ENCODE measurements around the gene PIP4K2B.
"Not testable (repeated sequence)": the region's sequence is repeated elsewhere in the genome, so short reads cannot be mapped to it uniquely, and the experiment has no call there.

The PIP4K2B gene

DNA sequence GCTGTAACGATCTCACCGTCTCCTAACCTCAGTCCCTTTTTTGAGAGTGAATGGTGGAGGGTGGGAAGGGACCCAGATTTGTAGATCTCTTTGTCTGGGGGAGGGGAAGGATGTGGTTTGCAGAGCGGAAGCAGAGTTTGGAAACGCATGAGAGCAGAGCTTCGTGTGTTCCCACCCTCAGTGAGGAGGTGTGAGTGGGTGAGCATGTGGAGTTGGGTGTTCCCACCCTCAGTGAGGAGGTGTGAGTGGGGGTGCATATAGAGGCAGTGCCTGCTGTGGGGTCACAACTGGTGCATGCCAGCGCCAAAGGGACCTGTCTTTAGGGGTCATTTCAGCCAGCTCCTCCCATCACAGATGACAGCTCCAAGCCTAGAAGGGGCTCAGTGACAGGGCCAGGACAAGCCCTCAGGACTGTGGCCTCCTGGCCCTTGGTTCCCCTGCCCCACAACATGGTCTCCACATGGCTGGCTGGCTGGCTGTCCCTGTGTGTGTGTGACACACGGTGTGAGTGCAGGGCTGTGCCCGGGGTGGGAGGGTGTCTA, 71.0 kb downstream of the PIP4K2B start:
- Histone ChIP-seq H3K79me2 (ENCODE audit: control insufficient read depth, insufficient read depth, low read length, unreplicated experiment) (peaks cover 18% of the 10 kb centered on the region), H3K4me1 (ENCODE audit: control insufficient read depth, insufficient read depth, low read length, unreplicated experiment) (peaks cover 19% of the 10 kb centered on the region), H3K27ac (ENCODE audit: low read depth, low read length) (no peak overlapping the region), H3K27me3 (ENCODE audit: insufficient read depth, low read length) (no peaks in the 10 kb centered on the region), H2AFZ (ENCODE audit: low read length, unreplicated experiment) (no peak overlapping the region), H3K4me3 (ENCODE audit: low read depth, low read length) (no peak overlapping the region), H3K36me3 (ENCODE audit: insufficient read depth, low read length) (no peaks in the 10 kb centered on the region)

GRCh38 chr17:38727736-38728135, 71.6 kb downstream of the PIP4K2B start:
- no peak overlapping the region for H3K4me3 ChIP-seq (ENCODE audit: low read depth, low read length)
- peaks cover 19% of the 10 kb centered on the region for H3K4me1 ChIP-seq (ENCODE audit: control insufficient read depth, insufficient read depth, low read length, unreplicated experiment)
- no peak overlapping the region for H3K27ac ChIP-seq (ENCODE audit: low read depth, low read length)
- no peak overlapping the region for H2AFZ ChIP-seq (ENCODE audit: low read length, unreplicated experiment)
- H3K79me2 ChIP-seq (ENCODE audit: control insufficient read depth, insufficient read depth, low read length, unreplicated experiment) = peaks cover 18% of the 10 kb centered on the region
- H3K27me3 ChIP-seq (ENCODE audit: insufficient read depth, low read length) = no peaks in the 10 kb centered on the region
- no peaks in the 10 kb centered on the region for H3K36me3 ChIP-seq (ENCODE audit: insufficient read depth, low read length)

- not testable (repeated sequence) for H3K79me2 ChIP-seq (ENCODE audit: control insufficient read depth, insufficient read depth, low read length, unreplicated experiment); H3K4me1 ChIP-seq (ENCODE audit: control insufficient read depth, insufficient read depth, low read length, unreplicated experiment); H3K36me3 ChIP-seq (ENCODE audit: insufficient read depth, low read length); H3K27ac ChIP-seq (ENCODE audit: low read depth, low read length); H2AFZ ChIP-seq (ENCODE audit: low read length, unreplicated experiment); H3K4me3 ChIP-seq (ENCODE audit: low read depth, low read length); H3K27me3 ChIP-seq (ENCODE audit: insufficient read depth, low read length)
Measured at GRCh38 chr17:38726145-38726544, 73.2 kb downstream of the PIP4K2B start.

GRCh38 chr17:38725066-38725465, 74.3 kb downstream of the PIP4K2B start:
- no peak overlapping the region for H2AFZ ChIP-seq (ENCODE audit: low read length, unreplicated experiment)
- H3K4me1 ChIP-seq (ENCODE audit: control insufficient read depth, insufficient read depth, low read length, unreplicated experiment) = peaks cover 4% of the 10 kb centered on the region
- no peaks in the 10 kb centered on the region for H3K79me2 ChIP-seq (ENCODE audit: control insufficient read depth, insufficient read depth, low read length, unreplicated experiment)
- H3K36me3 ChIP-seq (ENCODE audit: insufficient read depth, low read length) = no peaks in the 10 kb centered on the region
- no peaks in the 10 kb centered on the region for H3K27me3 ChIP-seq (ENCODE audit: insufficient read depth, low read length)
- no peak overlapping the region for H3K4me3 ChIP-seq (ENCODE audit: low read depth, low read length)
- no peak overlapping the region for H3K27ac ChIP-seq (ENCODE audit: low read depth, low read length)

GRCh38 chr17:38724337-38724988, 74.9 kb downstream of the PIP4K2B start:
- Histone ChIP-seq H2AFZ (ENCODE audit: low read length, unreplicated experiment) (no peak overlapping the region), H3K36me3 (ENCODE audit: insufficient read depth, low read length) (no peaks in the 10 kb centered on the region), H3K79me2 (ENCODE audit: control insufficient read depth, insufficient read depth, low read length, unreplicated experiment) (no peaks in the 10 kb centered on the region), H3K4me1 (ENCODE audit: control insufficient read depth, insufficient read depth, low read length, unreplicated experiment) (peaks cover 4% of the 10 kb centered on the region), H3K4me3 (ENCODE audit: low read depth, low read length) (no peak overlapping the region), H3K27ac (ENCODE audit: low read depth, low read length) (no peak overlapping the region), H3K27me3 (ENCODE audit: insufficient read depth, low read length) (no peaks in the 10 kb centered on the region)

- no peaks in the 10 kb centered on the region for H3K27me3 ChIP-seq (ENCODE audit: insufficient read depth, low read length)
Measured at GRCh38 chr17:38721802-38722201, 77.6 kb downstream of the PIP4K2B start.

DNA sequence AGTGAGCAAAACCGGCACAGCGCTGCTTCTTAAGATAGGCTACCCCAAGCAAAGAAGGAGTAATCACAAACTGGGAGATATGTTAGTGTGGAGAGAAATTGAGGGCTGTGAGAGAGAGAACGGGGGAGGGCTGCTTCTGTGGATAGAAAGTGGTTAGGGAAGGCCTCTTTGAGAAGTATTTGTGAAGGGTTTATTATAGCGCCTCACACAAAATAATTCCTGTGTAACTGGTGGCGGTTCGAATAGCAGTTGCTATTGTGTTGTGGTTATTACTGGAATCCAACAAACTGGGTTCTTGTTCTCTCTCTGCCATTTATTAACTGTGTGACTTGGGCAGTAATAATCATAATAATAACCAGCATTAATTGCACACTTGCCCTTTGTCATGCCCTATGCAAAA, 78.4 kb downstream of the PIP4K2B start:
- Histone ChIP-seq H3K27ac (ENCODE audit: low read depth, low read length) (no peak overlapping the region), H3K4me1 (ENCODE audit: control insufficient read depth, insufficient read depth, low read length, unreplicated experiment) (no peaks in the 10 kb centered on the region), H2AFZ (ENCODE audit: low read length, unreplicated experiment) (no peak overlapping the region), H3K27me3 (ENCODE audit: insufficient read depth, low read length) (no peaks in the 10 kb centered on the region), H3K4me3 (ENCODE audit: low read depth, low read length) (no peak overlapping the region), H3K36me3 (ENCODE audit: insufficient read depth, low read length) (peaks cover 8% of the 10 kb centered on the region; the same call in 1 of the 2 replicates), H3K79me2 (ENCODE audit: control insufficient read depth, insufficient read depth, low read length, unreplicated experiment) (no peaks in the 10 kb centered on the region)

More at GRCh38 chr17:38721802-38722201, 77.6 kb downstream of the PIP4K2B start:
- Histone ChIP-seq H3K4me3 (ENCODE audit: low read depth, low read length) (no peak overlapping the region), H2AFZ (ENCODE audit: low read length, unreplicated experiment) (no peak overlapping the region), H3K36me3 (ENCODE audit: insufficient read depth, low read length) (peaks cover 8% of the 10 kb centered on the region; the same call in 1 of the 2 replicates), H3K4me1 (ENCODE audit: control insufficient read depth, insufficient read depth, low read length, unreplicated experiment) (no peaks in the 10 kb centered on the region), H3K79me2 (ENCODE audit: control insufficient read depth, insufficient read depth, low read length, unreplicated experiment) (no peaks in the 10 kb centered on the region), H3K27ac (ENCODE audit: low read depth, low read length) (no peak overlapping the region)

DNA sequence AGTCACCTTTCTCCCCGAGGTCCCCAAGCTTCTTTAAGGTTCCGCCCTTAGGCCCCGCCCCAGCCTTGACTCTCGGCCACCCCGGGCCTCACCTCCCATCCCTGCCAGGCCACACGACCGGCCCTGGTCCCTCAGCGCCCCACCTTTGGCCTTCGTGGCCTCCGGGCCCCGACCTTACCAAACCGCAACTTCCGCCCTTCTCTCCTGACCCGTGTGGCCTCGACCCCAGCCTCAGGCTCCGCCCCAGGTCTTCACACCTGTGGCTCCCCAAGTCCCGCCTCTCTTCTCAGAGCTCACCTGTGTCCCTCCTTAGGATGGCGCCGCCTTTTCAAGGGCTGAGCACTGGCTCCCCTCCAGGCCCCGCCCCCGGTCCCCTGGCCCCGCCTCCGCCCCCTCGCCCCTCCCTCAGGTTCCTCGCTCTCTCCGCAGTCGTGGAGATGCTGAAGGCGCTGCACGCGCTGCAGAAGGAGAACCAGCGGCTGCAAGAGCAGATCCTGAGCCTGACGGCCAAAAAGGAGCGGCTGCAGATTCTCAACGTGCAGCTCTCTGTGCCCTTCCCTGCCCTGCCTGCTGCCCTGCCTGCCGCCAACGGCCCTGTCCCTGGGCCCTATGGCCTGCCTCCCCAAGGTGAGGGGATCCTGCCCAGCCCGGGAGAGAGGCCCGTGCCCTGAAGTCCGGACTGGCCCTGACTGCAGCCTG, 79.3 kb downstream of the PIP4K2B start:
- Histone ChIP-seq H3K4me3 (ENCODE audit: low read depth, low read length) (no peak overlapping the region), H3K4me1 (ENCODE audit: control insufficient read depth, insufficient read depth, low read length, unreplicated experiment) (no peaks in the 10 kb centered on the region), H3K36me3 (ENCODE audit: insufficient read depth, low read length) (peaks cover 8% of the 10 kb centered on the region; the same call in 1 of the 2 replicates), H2AFZ (ENCODE audit: low read length, unreplicated experiment) (no peak overlapping the region), H3K79me2 (ENCODE audit: control insufficient read depth, insufficient read depth, low read length, unreplicated experiment) (no peaks in the 10 kb centered on the region), H3K27ac (ENCODE audit: low read depth, low read length) (no peak overlapping the region), H3K27me3 (ENCODE audit: insufficient read depth, low read length) (no peaks in the 10 kb centered on the region)

GRCh38 chr17:38719289-38719942, 79.9 kb downstream of the PIP4K2B start:
- Histone ChIP-seq H3K27ac (ENCODE audit: low read depth, low read length) (no peak overlapping the region), H2AFZ (ENCODE audit: low read length, unreplicated experiment) (no peak overlapping the region), H3K4me1 (ENCODE audit: control insufficient read depth, insufficient read depth, low read length, unreplicated experiment) (no peaks in the 10 kb centered on the region), H3K36me3 (ENCODE audit: insufficient read depth, low read length) (peaks cover 8% of the 10 kb centered on the region; the same call in 1 of the 2 replicates), H3K79me2 (ENCODE audit: control insufficient read depth, insufficient read depth, low read length, unreplicated experiment) (no peaks in the 10 kb centered on the region), H3K27me3 (ENCODE audit: insufficient read depth, low read length) (no peaks in the 10 kb centered on the region), H3K4me3 (ENCODE audit: low read depth, low read length) (no peak overlapping the region)

DNA sequence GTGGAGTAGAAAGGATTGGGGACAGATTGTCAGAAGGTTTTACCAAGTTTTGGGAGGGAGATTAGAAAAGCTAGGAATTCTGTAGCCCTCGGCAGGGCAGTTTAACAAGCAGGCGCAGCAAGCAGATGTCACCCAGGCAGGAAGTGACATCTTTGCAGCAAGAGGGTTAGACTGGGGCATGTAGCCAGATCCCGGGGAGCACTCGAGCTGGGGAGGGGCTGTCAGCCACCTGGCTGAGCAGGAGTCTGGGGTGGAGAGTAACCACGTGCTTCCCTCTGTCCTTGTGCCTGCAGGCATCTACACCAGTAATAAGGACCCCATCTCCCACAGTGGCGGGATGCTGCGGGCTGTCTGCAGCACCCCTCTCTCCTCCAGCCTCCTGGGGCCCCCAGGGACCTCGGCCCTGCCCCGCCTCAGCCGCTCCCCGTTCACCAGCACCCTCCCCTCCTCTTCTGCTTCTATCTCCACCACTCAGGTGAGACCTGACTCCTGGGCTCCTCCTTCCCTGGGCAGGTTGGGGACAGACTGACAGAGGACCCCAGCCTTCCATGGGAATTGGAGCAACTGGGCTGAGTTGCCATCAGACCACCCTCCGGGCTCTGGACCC, 82.1 kb downstream of the PIP4K2B start:
- H3K79me2 ChIP-seq (ENCODE audit: control insufficient read depth, insufficient read depth, low read length, unreplicated experiment) = no peaks in the 10 kb centered on the region
- H2AFZ ChIP-seq (ENCODE audit: low read length, unreplicated experiment) = no peak overlapping the region
- H3K27me3 ChIP-seq (ENCODE audit: insufficient read depth, low read length) = no peaks in the 10 kb centered on the region
- H3K4me1 ChIP-seq (ENCODE audit: control insufficient read depth, insufficient read depth, low read length, unreplicated experiment) = no peaks in the 10 kb centered on the region
- H3K4me3 ChIP-seq (ENCODE audit: low read depth, low read length) = no peak overlapping the region
- H3K27ac ChIP-seq (ENCODE audit: low read depth, low read length) = no peak overlapping the region
- peaks cover 8% of the 10 kb centered on the region; the same call in 1 of the 2 replicates for H3K36me3 ChIP-seq (ENCODE audit: insufficient read depth, low read length)
